ENCODE measurements around the gene S100A1.

The S100A1 gene

GRCh38 chr1:153610811-153611301 is 17.4 kb upstream of the S100A1 start:
- DNase-seq = no peak

DNA sequence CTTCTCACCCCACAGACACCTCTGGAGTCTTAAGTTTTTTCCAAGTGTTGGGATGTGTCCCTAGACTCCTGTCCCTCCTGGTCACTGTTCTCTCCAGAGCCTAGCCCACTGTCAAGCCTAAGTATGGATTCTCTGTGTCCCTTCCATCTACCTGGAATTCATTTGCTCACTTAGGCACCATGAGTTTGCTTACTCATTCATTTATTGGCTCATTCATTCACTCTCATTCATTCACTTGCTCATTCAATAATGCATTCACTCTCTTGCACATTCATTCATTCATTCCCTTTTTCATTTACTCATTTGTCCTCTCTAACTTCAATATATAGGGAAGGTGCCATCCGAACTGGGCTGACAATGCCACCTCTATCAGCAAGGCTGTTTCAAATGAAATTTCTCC is 16.9 kb upstream of the S100A1 start:
- no peak for DNase-seq

DNA sequence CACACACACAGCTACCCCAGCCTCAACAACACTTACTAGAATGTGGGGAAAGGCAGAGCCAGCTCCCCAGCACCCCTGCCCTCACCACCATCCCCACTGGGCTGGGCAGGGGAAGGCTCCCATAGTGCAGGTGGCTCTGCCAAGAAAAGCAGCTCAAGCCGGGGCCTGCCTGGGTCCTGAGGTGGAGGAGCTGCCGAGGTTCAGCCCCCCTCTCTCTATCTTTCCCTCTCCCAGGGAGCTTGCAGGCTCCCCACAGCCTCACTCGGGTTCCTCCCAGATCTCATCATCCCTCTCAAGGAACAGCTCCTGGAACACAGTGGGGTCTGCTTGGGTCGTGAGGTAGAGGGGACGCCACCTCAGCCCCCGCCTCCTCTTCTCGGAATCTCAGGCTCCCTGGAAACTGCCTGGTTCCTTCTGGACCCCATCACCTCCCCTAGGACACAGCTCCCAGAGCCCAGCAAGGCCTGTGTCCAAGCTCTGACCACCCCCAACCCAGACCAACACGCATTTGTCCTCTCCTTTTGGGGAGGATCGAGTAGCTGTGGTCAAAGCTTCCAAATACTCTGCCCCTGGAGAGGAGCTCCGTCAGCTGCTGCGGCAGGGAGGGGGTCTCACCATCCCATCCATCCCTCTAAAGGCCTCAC is 16.0 kb upstream of the S100A1 start:
- no peak for DNase-seq

DNA sequence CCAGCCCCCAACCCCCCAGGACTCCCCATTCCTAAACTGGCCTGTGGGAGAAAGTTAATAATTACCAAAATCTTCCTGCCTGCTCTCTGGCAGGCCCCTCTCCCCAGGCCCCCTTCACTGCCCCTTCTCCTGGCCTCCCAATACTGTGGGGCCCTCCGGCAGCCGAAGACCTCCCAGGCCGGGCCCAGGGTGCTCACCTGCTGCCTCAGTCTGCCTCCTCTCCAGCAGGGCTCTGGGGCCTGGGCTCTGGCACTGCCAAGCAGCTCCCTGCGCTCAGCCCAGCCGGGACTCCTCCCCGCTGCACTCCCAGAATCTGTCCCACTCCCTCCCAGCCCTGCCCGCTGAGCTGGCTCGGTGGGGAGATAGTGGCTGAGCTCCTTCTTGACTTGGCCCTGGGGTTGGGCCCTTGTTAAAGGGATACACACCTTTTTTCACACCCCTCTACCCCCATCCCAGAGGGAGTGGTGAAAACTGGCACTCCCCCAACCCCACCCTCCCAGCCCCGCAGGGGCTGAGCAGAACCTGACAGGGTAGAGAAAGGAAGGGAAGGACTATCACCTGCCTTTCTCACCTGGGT is 15.4 kb upstream of the S100A1 start, which contains the start of gene S100A16:
Gene S100A16, minus strand, starts transcription at position 383 of the 577 bp plus-strand sequence. CDS start 4,986 bp downstream, outside the sequence.
- no peak for DNase-seq

- no peak for DNase-seq
These were observed 14.8 kb upstream of the S100A1 start for GRCh38 chr1:153613406-153613805.

DNA sequence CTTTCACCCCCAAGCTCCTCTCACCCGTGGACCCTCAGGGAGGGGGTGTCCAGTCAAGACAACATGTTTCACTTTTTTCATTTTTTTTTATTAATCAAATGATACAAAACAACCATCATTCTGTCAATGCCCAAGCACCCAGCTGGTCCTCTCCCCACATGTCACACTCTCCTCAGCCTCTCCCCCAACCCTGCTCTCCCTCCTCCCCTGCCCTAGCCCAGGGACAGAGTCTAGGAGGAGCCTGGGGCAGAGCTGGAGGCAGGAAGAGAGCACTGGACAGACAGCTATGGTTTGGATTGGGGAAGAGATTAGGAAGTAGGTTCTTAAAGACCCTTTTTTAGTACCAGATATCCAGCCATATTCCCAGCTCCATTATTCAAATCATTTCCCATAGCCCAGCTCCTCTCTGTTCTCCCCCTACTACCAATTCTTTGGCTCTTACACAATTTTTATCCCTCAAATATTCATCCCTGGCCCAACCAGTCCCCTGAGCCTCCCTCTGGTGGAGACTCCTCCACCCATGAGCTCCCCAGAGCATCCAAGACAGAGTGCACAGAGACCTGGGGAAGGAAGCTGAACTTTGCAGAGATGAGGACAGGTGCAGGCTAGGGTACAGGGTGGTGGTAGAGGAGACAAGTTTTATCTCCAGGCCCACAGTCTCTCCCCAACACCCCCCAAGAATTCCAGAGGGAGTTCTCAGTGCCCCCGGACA is 13.9 kb upstream of the S100A1 start:
- no peak for DNase-seq

- no peak for DNase-seq
These were observed 13.3 kb upstream of the S100A1 start for GRCh38 chr1:153614906-153615305.

DNA sequence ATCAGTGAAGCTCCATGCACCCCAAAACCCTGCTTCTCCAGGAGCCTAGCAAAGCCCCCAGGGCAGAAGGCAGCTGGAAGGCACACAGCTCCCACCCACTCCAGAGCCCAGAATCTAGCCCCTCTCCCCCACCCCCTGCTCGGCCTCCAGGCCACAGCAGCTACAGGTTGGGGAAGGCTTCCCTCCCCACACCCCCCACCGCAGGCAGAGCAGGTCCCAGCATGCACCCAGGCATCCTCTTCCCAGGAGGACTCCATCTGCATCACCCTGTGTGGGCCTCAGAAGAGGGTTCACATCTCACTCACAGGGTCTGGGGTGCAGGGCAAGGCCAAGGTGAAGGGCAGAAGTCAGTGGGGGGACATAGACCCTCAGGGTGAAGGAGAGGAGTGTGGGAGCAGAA is 12.8 kb upstream of the S100A1 start:
- DNase-seq = no peak

GRCh38 chr1:153616144-153616916 is 11.9 kb upstream of the S100A1 start, which contains the start of gene S100A14:
Gene S100A14, minus strand, starts transcription at chr1:153616325. Its CDS starts 467 bp downstream, at chr1:153615858.
- DNase-seq = no peak

DNA sequence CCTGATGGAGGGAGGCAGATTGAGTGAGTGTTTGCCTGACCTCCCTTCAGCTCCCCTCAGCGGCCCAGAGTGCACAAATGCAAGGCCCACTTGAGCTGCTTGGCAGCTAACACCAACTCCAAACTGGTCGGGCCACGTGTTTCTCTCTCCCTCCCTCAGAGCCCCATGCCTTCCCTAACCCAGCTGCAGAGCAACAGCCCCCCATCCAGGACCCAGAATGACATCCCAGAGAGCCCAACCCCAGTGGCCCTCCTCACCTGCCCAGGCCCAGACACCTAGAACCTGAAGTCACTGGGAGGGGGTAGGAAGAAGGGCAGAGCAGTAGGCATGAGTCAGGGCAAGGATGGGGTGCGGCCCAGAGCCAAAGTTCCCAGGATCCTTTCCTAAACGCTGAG is 11.3 kb upstream of the S100A1 start:
- no peak for DNase-seq

DNA sequence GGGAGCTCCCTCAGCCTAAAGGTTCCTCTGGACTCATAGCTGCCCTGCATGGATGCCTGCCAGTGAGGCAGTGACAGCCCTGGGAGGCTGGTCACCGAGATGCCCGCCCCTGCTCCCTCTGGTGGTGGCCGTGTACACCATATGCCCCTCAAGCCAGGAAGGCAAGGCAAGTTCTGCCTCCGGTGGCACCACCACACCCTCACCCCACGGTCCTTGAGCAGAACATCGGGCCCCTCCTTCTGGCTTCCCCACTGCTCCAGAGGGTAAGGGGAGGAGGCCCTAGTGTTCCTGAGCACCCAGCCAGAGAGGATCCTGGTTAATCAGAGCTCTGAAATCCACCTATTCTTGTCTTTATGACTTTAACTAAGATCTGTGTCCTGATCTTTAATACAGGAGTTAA is 10.6 kb upstream of the S100A1 start:
- DNase-seq = peak; percentile 64

GRCh38 chr1:153619171-153619570 is 9.1 kb upstream of the S100A1 start:
- DNase-seq = no peak

DNA sequence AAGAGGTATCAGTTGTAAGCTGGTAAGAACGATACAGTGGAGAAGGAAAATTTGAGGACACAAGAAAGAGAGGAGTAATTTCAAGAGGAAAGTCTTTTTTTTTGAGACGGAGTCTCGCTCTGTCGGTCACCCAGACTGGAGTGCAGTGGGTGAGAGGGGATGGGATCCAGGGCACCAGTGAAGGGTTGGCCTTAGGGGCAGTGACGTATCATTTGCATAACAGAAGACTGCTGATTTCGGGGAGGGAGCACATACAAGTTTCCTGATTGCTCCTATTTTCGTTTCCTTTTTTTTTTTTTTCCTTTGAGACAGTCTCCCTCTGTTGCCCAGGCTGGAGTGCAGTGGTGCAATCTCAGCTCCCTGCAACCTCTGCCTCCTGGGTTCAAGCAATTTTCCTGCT is 5.1 kb upstream of the S100A1 start:
- DNase-seq = no peak

GRCh38 chr1:153624965-153625611 is 3.1 kb upstream of the S100A1 start:
- DNase-seq = no peak

GRCh38 chr1:153626477-153626903 is 1.7 kb upstream of the S100A1 start:
- no peak for DNase-seq

DNA sequence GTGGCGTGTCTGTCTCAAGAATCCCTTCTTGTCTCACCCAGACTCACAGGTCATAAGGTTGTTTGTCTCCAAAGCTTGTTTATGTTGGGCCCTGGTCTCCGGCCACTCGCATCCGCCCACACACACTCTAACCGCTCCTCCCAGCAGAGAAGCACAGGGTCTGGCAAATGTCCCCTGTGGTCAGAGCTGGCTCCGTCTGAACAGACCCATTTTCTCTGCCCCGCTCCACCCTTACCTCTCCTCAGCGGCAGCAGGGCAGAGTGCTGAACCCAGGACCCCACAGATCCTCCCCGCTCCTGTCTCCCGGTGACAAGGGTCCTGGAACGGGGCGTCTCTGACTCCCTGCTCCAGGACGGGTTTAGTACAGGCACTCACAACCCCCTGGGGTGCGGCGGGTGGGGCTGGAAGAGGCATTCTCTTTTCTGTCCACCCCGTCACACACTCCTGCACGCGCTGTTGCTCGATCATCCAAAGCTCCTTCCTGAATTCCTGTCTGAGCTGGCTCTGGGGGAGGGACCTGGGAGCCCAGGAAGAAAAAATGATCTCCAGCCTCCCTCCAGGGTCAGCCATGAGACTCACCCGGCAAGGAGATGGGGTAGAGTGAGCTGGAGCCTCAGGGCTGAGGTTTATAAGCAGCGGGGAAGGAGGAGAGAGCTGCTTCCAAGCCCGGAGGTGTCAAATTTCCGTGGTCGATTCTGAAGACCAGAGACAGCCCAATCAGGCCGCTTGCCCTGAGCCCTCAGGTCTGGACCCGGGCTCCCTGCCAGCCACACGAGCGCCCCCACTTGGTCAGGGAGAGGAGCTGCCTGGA is 1.1 kb upstream of the S100A1 start, which contains the start of gene S100A13:
Gene S100A13, minus strand, starts transcription at position 602 of the 811 bp plus-strand sequence. CDS start 1,033 bp downstream, outside the sequence.
- DNase-seq = no peak

DNA sequence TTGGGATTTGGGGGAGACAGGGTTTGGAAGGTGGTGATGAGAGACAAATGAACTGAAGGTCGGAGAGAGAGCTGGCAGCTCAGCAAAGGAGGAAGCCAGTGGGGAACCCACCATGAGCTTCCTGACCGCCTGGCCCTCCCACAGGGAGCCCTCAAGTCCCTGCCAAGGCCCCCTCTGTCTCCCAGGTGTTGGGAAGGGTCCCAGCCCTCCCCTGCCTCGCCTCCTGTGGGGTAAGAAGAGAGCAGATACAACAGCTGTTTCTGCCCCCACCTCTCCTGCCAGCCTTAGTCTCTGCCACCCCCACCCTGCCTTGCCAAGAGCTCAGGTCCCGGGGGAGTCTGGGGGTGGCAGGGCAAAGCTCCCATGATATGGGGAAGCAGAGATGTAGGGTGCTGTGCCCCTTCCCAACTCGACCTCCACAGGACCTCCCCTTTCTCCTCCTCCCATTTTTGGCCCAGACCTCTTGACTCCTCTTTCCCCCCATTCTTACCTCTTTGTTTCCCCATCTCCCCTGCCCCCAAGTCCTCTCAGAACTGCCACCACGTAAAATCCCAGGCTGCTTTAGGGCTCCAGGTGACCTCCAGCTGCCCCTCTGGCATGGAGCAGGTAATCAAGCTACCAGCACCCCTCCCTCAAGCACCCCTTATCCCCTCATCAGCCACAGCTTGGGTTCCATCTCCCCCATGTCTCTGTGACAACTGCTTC is 556 bp downstream of the S100A1 start:
- DNase-seq = no peak

GRCh38 chr1:153629343-153629665 is 1.1 kb downstream of the S100A1 start:
- DNase-seq = no peak

DNA sequence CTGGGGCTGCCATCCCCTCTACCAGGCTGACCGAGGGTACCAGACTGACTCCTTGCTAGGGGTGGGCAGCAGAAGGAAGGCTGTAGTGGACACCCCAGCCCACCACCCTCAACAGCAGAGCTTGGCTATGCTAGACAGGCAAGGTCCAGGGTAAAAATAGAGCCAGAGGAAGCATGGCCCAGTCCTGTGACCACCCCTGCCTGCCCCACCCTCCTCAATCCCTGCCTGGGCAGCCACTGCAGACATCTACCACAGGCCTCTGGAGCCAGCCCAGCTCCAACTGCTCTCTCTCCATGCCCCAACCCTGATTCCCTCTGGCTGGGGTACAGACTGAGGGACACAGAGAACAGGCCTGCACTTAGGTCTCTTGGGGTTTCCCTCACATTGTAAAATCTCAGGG is 1.7 kb downstream of the S100A1 start:
- no peak for DNase-seq

DNA sequence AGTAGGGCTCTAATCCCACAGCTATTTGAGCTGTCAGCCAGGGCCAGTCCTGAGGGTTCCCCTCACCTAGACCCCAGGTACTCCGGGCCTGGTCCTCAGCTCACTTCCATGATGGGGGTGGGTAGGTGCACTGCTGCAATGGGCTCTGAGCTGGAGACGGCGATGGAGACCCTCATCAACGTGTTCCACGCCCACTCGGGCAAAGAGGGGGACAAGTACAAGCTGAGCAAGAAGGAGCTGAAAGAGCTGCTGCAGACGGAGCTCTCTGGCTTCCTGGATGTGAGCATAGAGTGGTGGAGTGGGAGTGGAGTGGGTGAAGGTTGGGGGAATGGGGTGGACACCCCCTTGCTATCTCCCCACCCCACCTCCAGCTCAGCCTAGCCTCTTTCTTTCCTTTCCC is 2.1 kb downstream of the S100A1 start:
- DNase-seq = no peak

Measured in CD4-positive, alpha-beta T cell treated with Interleukin-17A for 1 hour (primary cell).